GM12878 (cell line): ENCODE data around the gene ZNF148. TPM values are rescaled to one million over a fixed set of nuclear protein-coding genes. Genes with fewer than 3 reads are reported as not detected.

Source experiments
- BHLHE40 ChIP-seq, 2 experiments: fragments of 450-650 bp in 1 of 2; IDR thresholded peaks; 2 replicates each; pipeline ENCODE4 v1.6.1; 2011 to 2017; ENCODE audit warnings: low read depth in 2 of 2, borderline replicate concordance in 1 of 2, improper control_type of control experiment in 1 of 2, low read length in 1 of 2, mild to moderate bottlenecking in 1 of 2
- CBX5 ChIP-seq: sonication (generic); IDR thresholded peaks from 2 replicates; pipeline ENCODE4 v1.6.1; 2016; ENCODE audit warnings: low read depth, moderate library complexity, mild to moderate bottlenecking, inconsistent platforms
- CUX1 ChIP-seq: IDR thresholded peaks from 2 replicates; pipeline ENCODE4 v1.6.1; 2012; ENCODE audit warnings: improper control_type of control experiment, low read depth, low read length; ENCODE audit not compliant: insufficient replicate concordance
- EGR1 ChIP-seq, 2 experiments: IDR thresholded peaks; 1 replicate in 1 of 2; 2 replicates in 1 of 2; pipeline ENCODE4 v1.6.1; 2011 to 2012; ENCODE audit warnings: low read depth in 2 of 2, low read length in 2 of 2, borderline replicate concordance in 1 of 2, mild to moderate bottlenecking in 1 of 2, moderate library complexity in 1 of 2
- PML ChIP-seq: IDR thresholded peaks from 2 replicates; pipeline ENCODE4 v1.6.1; 2012; ENCODE audit warnings: low read length, inconsistent platforms
- SMAD1 ChIP-seq: fragments of 450-650 bp; IDR thresholded peaks from 2 replicates; pipeline ENCODE4 v1.6.1; 2018; ENCODE audit warnings: mild to moderate bottlenecking, low read depth; ENCODE audit not compliant: partially characterized antibody
- SUPT20H ChIP-seq: IDR thresholded peaks from 2 replicates; pipeline ENCODE4 v1.6.1; 2011; ENCODE audit warnings: low read depth, mild to moderate bottlenecking, low read length, moderate library complexity, borderline replicate concordance; ENCODE audit not compliant: control insufficient read depth
- YY1 ChIP-seq: IDR thresholded peaks from 2 replicates; pipeline ENCODE4 v1.6.1; 2011; ENCODE audit warnings: low read depth, mild to moderate bottlenecking, low read length
- ZBTB40 ChIP-seq: fragments of 450-650 bp; IDR thresholded peaks from 2 replicates; pipeline ENCODE4 v1.6.1; 2016; ENCODE audit warnings: mild to moderate bottlenecking, moderate library complexity, borderline replicate concordance
- polyA plus RNA-seq, 11 experiments: library from polyadenylated mRNA; depleted of rRNA in 4 of 11; unstranded in 6 of 11; stranded (reverse) in 5 of 11; fragments of >200 nt; fragmentation: Nextera tagmentation in 4 of 11; fragmentation: Illumina TruSeq in 1 of 11; extraction: Ambion mirVana in 4 of 11; extraction: Trizol in 1 of 11; gene quantifications; 1 replicate in 1 of 11; 2 replicates in 10 of 11; pipeline versions ENCODE4 v1.2.1 to v1.2.3, GENCODE V29; 2011 to 2016; ENCODE audit warnings: inconsistent platforms in 2 of 11, missing spikeins in 2 of 11, low read depth in 1 of 11
- total RNA-seq, 4 experiments: library from RNA; depleted of rRNA in 3 of 4; stranded (reverse); fragments of >200 nt in 3 of 4; fragmentation: Illumina TruSeq in 1 of 4; extraction: Trizol in 1 of 4; gene quantifications; 2 replicates each; pipeline versions ENCODE4 v1.2.1 to v1.2.3, GENCODE V29; 2013 to 2021

Gene ZNF148
- total and polyA plus RNA-seq, 10 of the 15 experiments (the other 5 are each of a cell fraction or from before 2014, with no cell fraction given) = 8.6 to 40.4 (median 26.7) TPM

- TF ChIP-seq ZBTB40 (no peak), CBX5 (no peak), SUPT20H (no peak), YY1 (no peak), PML (no peak), BHLHE40 (IDR thresholded peaks at IDR 0.05; ENCODE audit: borderline replicate concordance in 1 of 2, low read depth in 2 of 2, low read length in 1 of 2) (no peak), SMAD1 (no peak), EGR1 (IDR thresholded peaks at IDR 0.05; ENCODE audit: borderline replicate concordance in 1 of 2, low read depth in 2 of 2, low read length in 2 of 2) (no peak), CUX1 (no peak)
These were observed 128.9 kb downstream of the ZNF148 start (continued) for GRCh38 chr3:125246237-125246636.
